ENCODE measurements around the gene KLHL36.

The KLHL36 gene

GRCh38 chr16:84699712-84700445 is 51.6 kb downstream of the KLHL36 start, which contains the start of gene USP10:
TSS of gene USP10 (plus strand) at chr16:84700000. CDS start at chr16:84700091, 91 bp downstream.
- DNase-seq = peak; percentile 82 to 89

GRCh38 chr16:84700446-84701300 is 52.4 kb downstream of the KLHL36 start:
- DNase-seq = peak in 1 of 2 experiments; percentile 14

GRCh38 chr16:84703681-84704080 is 55.4 kb downstream of the KLHL36 start:
- DNase-seq = no peak

- no peak for DNase-seq
Observed at GRCh38 chr16:84704253-84704652, 55.9 kb downstream of the KLHL36 start.

- no peak for DNase-seq
Observed at GRCh38 chr16:84706856-84707255, 58.5 kb downstream of the KLHL36 start.

- DNase-seq = no peak
Observed at GRCh38 chr16:84709609-84710008, 61.3 kb downstream of the KLHL36 start.

- DNase-seq = no peak
Observed at GRCh38 chr16:84710686-84711085, 62.4 kb downstream of the KLHL36 start.

Data from SHP77 (cell line).